GM10248 (cell line): ENCODE results near the gene SETBP1.

Experiments used
- CTCF ChIA-PET: fragments of 300-600 bp; sonication (Branson Sonifier 250); formaldehyde crosslinking; extraction: SDS; loops from one replicate; lab custom pipeline; 2021; ENCODE audit warnings: antibody characterized with exemption; lab: Yijun Ruan, JAX
- POLR2A ChIA-PET: fragments of 350-650 bp; sonication (Branson Sonifier 250); formaldehyde crosslinking; extraction: SDS; loops from one replicate; lab custom pipeline; 2020; ENCODE audit warnings: antibody characterized with exemption; lab: Yijun Ruan, JAX
- DNase-seq: peaks from one replicate; pipeline ENCODE4 v3.0.0; 2012; ENCODE audit errors: extremely low spot score
- TF ChIP-seq, protein P1 (sequence below): IDR thresholded peaks from 2 replicates; pipeline ENCODE4 v1.5.1; 2012; ENCODE audit warnings: mild to moderate bottlenecking, low read depth; ENCODE audit errors: extremely low read depth, missing control alignments, control extremely low read depth

Gene SETBP1

DNA sequence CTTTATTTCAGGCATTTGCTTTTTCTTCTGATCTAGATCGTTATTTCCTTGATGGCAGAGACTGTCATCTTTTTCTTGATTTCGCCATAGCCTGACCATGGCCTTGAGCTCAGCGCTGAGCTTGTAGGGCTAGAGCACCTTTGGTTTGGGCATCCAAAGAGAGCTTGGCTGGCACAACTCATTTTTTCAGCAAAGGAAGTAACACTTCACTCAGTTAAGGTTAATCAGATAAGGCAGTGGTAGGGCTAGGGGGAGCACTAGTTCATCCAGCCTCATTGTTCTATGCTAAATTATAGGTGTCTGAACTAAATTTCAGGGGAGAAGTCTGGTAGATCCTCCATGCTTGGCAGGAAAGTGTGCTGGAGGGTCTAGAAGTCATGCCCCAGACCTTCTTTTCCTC lies 125.0 kb downstream of the SETBP1 start:
- ChIA-PET POLR2A (no interaction called here), CTCF (interaction anchor here (1.3 to 2.3 kb wide), 7 partner anchors 9 to 23 kb away, joined by 3 to 7 read pairs (median 4); no protein-coding TSS in a partner anchor)
- TF ChIP-seq, protein P1, sequence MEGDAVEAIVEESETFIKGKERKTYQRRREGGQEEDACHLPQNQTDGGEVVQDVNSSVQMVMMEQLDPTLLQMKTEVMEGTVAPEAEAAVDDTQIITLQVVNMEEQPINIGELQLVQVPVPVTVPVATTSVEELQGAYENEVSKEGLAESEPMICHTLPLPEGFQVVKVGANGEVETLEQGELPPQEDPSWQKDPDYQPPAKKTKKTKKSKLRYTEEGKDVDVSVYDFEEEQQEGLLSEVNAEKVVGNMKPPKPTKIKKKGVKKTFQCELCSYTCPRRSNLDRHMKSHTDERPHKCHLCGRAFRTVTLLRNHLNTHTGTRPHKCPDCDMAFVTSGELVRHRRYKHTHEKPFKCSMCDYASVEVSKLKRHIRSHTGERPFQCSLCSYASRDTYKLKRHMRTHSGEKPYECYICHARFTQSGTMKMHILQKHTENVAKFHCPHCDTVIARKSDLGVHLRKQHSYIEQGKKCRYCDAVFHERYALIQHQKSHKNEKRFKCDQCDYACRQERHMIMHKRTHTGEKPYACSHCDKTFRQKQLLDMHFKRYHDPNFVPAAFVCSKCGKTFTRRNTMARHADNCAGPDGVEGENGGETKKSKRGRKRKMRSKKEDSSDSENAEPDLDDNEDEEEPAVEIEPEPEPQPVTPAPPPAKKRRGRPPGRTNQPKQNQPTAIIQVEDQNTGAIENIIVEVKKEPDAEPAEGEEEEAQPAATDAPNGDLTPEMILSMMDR, result no peak
- DNase-seq, result no peak

DNA sequence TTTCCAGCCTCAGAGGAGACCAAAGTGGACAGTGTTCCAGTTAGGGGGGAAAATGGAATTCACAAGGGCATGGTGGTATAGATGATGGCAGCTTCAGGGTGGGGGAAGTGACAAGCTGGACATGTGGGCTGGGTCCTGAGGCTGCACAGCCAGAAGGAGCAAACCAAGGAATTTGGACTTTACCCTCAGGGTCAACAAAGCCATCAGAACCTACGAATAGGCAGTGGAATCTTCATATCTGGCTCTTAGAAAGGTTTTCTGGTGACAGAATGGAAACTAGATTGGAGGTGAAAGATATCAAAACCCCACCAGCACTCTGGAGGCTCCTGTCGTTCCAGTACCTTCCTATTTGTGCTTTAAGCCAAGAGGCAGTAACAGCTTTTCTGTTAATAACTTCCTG lies 127.1 kb downstream of the SETBP1 start:
- POLR2A ChIA-PET, result no interaction called here
- TF ChIP-seq, protein P1, result no peak
- CTCF ChIA-PET, result interaction anchor here (1.0 to 2.2 kb wide), 2 partner anchors 8 to 21 kb away, joined by 3 to 7 read pairs; no protein-coding TSS in a partner anchor
- no peak for DNase-seq

DNA sequence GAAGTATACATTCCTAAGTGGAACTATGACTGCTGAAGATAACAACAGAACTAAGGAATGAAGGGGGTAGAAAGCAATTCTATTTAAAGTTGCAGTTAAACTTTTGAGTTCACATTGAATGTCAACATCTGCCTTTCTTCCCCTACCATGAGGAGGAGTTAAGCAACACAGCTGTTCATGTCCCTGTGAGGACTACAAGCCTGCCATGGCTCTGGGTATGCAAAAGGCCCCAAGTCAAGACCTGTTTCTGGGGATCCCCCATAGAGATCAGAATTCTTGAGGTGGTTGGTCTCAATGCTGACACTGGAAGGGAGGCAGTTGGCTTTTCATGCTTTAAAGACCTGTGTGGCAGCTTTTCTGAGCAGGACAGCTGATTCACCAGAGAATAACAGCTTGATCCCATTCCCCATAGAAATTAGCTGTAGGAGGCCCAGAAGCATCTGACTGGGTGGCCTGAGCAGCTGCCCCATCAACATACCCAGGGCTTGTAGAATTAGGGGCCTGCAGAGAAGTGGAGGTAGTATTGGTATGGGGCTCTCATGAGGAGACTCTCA lies 131.0 kb downstream of the SETBP1 start:
- no peak for DNase-seq
- ChIA-PET POLR2A (no interaction called here), CTCF (interaction anchor here (1.2 kb wide), 1 partner anchor 13 kb away, joined by 3 read pairs; no protein-coding TSS in a partner anchor)
- TF ChIP-seq, protein P1, result no peak

DNA sequence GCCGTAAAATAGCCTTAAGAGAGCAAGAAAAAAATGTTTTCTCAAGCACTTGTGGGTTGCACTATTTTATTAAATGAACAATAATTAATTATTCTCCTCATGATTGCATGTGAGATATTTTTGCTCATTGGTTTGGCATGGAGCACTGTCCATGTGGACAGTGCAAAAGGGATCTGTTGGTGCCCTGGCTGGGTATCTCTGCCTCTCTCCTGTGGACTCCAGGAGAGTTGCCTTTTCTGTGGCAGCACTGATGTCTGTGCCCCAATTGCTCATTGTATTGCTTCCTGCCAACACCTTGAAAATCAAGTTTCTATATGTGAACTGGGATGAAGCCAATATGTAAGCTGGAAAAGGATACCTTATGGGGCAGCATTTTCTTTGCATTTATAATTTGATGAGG lies 131.7 kb downstream of the SETBP1 start:
- ChIA-PET CTCF (interaction anchor here (1.2 kb wide), 1 partner anchor 13 kb away, joined by 3 read pairs; no protein-coding TSS in a partner anchor), POLR2A (no interaction called here)
- TF ChIP-seq, protein P1, result no peak
- no peak for DNase-seq

DNA sequence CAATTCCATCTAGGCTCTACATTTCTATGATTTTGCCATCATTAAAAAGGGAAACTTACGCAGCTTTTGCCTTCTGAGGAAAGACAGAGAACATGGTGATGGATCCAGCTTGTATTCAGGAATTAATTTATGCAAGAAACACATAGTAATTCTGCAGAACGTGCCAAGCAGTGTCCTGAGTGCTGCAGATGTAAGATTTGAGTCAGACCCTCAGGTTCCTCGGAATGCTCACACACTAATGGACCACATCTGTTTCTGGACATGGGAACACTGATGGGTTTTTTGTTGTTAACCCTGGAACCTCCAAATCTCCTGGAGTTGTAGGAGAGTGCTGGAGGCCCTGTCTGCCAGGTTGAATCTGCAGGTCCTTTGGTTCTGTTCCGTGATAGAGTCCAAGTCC lies 132.9 kb downstream of the SETBP1 start:
- ChIA-PET CTCF (interaction anchor here (1.0 to 2.1 kb wide), 3 partner anchors 9 to 160 kb away, joined by 3 to 10 read pairs (median 3); no protein-coding TSS in a partner anchor), POLR2A (no interaction called here)
- no peak for DNase-seq
- TF ChIP-seq, protein P1, result no peak

DNA sequence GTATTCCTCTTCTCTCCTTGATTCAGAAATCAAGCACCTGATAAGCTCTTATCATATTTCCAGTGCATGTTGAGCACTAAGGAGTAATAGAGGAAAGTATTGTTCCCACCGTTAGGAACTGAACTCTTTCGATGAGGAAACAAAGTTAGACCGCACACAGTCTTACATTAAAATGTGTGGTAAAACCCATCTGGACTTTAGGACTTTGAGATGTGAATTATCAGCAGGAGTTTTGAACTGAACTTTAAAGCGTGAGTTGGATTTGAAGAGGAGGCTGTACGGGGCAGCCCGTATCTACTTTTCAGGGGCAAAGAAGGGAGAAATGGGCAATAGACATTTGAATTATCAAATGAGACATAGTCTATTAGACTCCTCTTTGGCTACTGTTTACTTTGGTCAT lies 134.4 kb downstream of the SETBP1 start:
- TF ChIP-seq, protein P1, result no peak
- ChIA-PET CTCF (interaction anchor here (1.0 to 2.1 kb wide), 7 partner anchors 8 to 55 kb away, joined by 3 to 10 read pairs (median 5); no protein-coding TSS in a partner anchor), POLR2A (no interaction called here)
- DNase-seq, result no peak

DNA sequence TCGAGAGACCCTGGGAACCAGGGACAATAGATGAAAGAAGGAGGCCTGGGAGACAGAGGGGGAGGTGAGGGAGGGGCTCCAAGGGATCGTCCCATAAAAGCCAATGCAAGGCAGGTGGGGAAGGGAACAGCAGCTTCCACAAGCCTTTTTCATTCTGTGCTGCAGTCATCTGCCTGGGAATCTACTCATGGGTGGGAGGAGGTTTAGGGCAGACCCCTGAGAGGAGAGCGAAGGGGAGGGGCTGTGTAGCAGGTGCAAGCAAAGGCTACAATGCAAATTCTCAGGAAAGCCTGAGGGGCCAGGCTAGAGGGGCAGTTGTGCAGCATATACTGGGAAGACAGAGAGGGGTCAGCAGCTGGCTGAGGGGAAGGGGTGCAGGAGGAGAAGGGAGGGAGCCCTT lies 135.4 kb downstream of the SETBP1 start:
- TF ChIP-seq, protein P1, result no peak
- CTCF ChIA-PET, result interaction anchor here (1.0 to 1.8 kb wide), 6 partner anchors 11 to 56 kb away, joined by 3 to 7 read pairs (median 4); no protein-coding TSS in a partner anchor
- DNase-seq, result no peak
- POLR2A ChIA-PET, result no interaction called here
